HCT116 (cell line): ENCODE data around the gene DIPK1B. TPM values are rescaled to one million over a fixed set of nuclear protein-coding genes. Genes with fewer than 3 reads are reported as not detected.

Experiments used
- ATAC-seq: fragments of 200-7000 bp; cut with Tn5 transposase; 2 replicates; pipeline ENCODE4 v1.9.1; 2020; ENCODE audit warnings: mild to moderate bottlenecking, moderate library complexity
- BruUV-seq: library from RNA; stranded (reverse); fragments of 400-500 nt; replicated peaks from 2 replicates; lab custom pipeline; 2021; lab: Mats Ljungman, UMichigan
- CTCF ChIA-PET: fragments of 300-600 bp; sonication (Branson Sonifier 250); formaldehyde crosslinking; loops from one replicate; lab custom pipeline; 2021; ENCODE audit warnings: antibody characterized with exemption; lab: Charles Lee
- POLR2A ChIA-PET: fragments of 300-600, 350-600 bp; sonication (Branson Sonifier 250); formaldehyde crosslinking; loops from one replicate; lab custom pipeline; 2021; ENCODE audit warnings: antibody characterized with exemption; lab: Charles Lee
- RAD21 ChIA-PET, 2 experiments: fragments of 300-600 bp; sonication (Branson Sonifier 250); formaldehyde crosslinking; loops; one replicate each; lab custom pipeline; 2023; ENCODE audit warnings: low total read pairs in 2 of 2; ENCODE audit not compliant: uncharacterized antibody in 2 of 2, unreplicated experiment in 2 of 2, low non-redundant PET in 1 of 2; lab: Charles Lee
- DNase-seq: peaks from one replicate; pipeline ENCODE4 v3.0.0-alpha.2; 2010; ENCODE audit warnings: low read depth, low spot score
- H2AFZ ChIP-seq: fragments of 200-600 bp; shearing (Covaris generic), sonication (generic); 2 replicates; pipeline ENCODE4 v1.6.1; 2017; ENCODE audit warnings: low read depth, mixed run types, mixed read lengths, antibody characterized with exemption, low read length; ENCODE audit not compliant: poor library complexity, severe bottlenecking
- H3K27ac ChIP-seq: 2 replicates; pipeline ENCODE4 v1.5.1; 2012; ENCODE audit warnings: low read depth, low read length
- H3K27me3 ChIP-seq: fragments of 200-600 bp; sonication (generic); 2 replicates; pipeline ENCODE4 v1.6.1; 2016; ENCODE audit warnings: mixed run types, low read length, mixed read lengths; ENCODE audit not compliant: insufficient read depth
- H3K36me3 ChIP-seq, 2 experiments: fragments of 200-500 bp in 1 of 2; fragments of 200-600 bp in 1 of 2; sonication (Bioruptor generic) in 1 of 2; sonication (generic) in 1 of 2; 2 replicates each; pipeline versions ENCODE4 v1.5.1 to v1.6.1; 2014 to 2016; ENCODE audit warnings: low read length in 2 of 2, inconsistent platforms in 1 of 2, mixed read lengths in 1 of 2, mixed run types in 1 of 2; ENCODE audit not compliant: insufficient read depth in 2 of 2, control insufficient read depth in 1 of 2
- H3K4me1 ChIP-seq, 2 experiments: fragments of 200-600 bp in 1 of 2; sonication (generic) in 1 of 2; 2 replicates each; pipeline versions ENCODE4 v1.5.1 to v1.6.1; 2012 to 2017; ENCODE audit warnings: low read length in 2 of 2, inconsistent platforms in 1 of 2, mild to moderate bottlenecking in 1 of 2, mixed read lengths in 1 of 2, mixed run types in 1 of 2, moderate library complexity in 1 of 2; ENCODE audit not compliant: insufficient read depth in 2 of 2, control insufficient read depth in 1 of 2
- H3K4me2 ChIP-seq: fragments of 200-600 bp; sonication (generic); 2 replicates; pipeline ENCODE4 v1.6.1; 2017; ENCODE audit warnings: mixed run types, low read length, mixed read lengths
- H3K4me3 ChIP-seq, 2 experiments: fragments of 200-600 bp in 1 of 2; sonication (generic) in 1 of 2; replicated peaks in 1 of 2; 2 replicates each; pipeline ENCODE4 v1.5.1; 2011 to 2016; ENCODE audit warnings: low read length in 2 of 2, control low read depth in 1 of 2, low read depth in 1 of 2, mild to moderate bottlenecking in 1 of 2, mixed read lengths in 1 of 2, mixed run types in 1 of 2
- H3K79me2 ChIP-seq: fragments of 200-600 bp; sonication (generic); 2 replicates; pipeline ENCODE4 v1.6.1; 2017; ENCODE audit warnings: mild to moderate bottlenecking, mixed run types, low read length, moderate library complexity, mixed read lengths; ENCODE audit not compliant: insufficient read depth
- H3K9ac ChIP-seq: fragments of 200-600 bp; sonication (generic); 2 replicates; pipeline ENCODE4 v1.6.1; 2016; ENCODE audit warnings: low read length, mixed read lengths
- H3K9me2 ChIP-seq: fragments of 200-600 bp; sonication (generic), shearing (Covaris generic); 2 replicates; pipeline ENCODE4 v1.6.1; 2017; ENCODE audit warnings: mixed run types, mild to moderate bottlenecking, moderate library complexity; ENCODE audit not compliant: insufficient read depth
- H3K9me3 ChIP-seq, 2 experiments: fragments of 200-500 bp in 1 of 2; fragments of 200-600 bp in 1 of 2; sonication (Bioruptor generic) in 1 of 2; sonication (generic) in 1 of 2; 2 replicates each; pipeline ENCODE4 v1.6.1; 2014 to 2017; ENCODE audit warnings: low read length in 2 of 2, mixed read lengths in 2 of 2, inconsistent platforms in 1 of 2, low read depth in 1 of 2, mild to moderate bottlenecking in 1 of 2, mixed run types in 1 of 2, moderate library complexity in 1 of 2; ENCODE audit not compliant: control insufficient read depth in 1 of 2, insufficient read depth in 1 of 2
- H4K20me1 ChIP-seq: fragments of 200-600 bp; sonication (generic), shearing (Covaris generic); 2 replicates; pipeline ENCODE4 v1.6.1; 2017; ENCODE audit warnings: mixed run types, mild to moderate bottlenecking, moderate library complexity; ENCODE audit not compliant: insufficient read depth
- ATF3 ChIP-seq: IDR thresholded peaks from 2 replicates; pipeline ENCODE4 v1.6.1; 2012
- CBX3 ChIP-seq: IDR thresholded peaks from 2 replicates; pipeline ENCODE4 v1.6.1; 2012; ENCODE audit warnings: low read depth
- EZH2phosphoT487 ChIP-seq: fragments of 200-600 bp; IDR thresholded peaks from 2 replicates; pipeline ENCODE4 v1.6.1; 2018; ENCODE audit warnings: antibody characterized with exemption, borderline replicate concordance
- FOSL1 ChIP-seq: IDR thresholded peaks from 2 replicates; pipeline ENCODE4 v1.6.1; 2012; ENCODE audit warnings: low read depth
- MAX ChIP-seq: IDR thresholded peaks from 2 replicates; pipeline ENCODE4 v1.6.1; 2012
- POLR2AphosphoS5 ChIP-seq: IDR thresholded peaks from 2 replicates; pipeline ENCODE4 v1.6.1; 2011; ENCODE audit warnings: mild to moderate bottlenecking, low read depth, low read length, moderate library complexity
- RAD21 ChIP-seq: IDR thresholded peaks from 2 replicates; pipeline ENCODE4 v1.6.1; 2012; ENCODE audit warnings: low read depth, mild to moderate bottlenecking
- SIN3A ChIP-seq: IDR thresholded peaks from 2 replicates; pipeline ENCODE4 v1.6.1; 2012; ENCODE audit warnings: low read depth
- SP1 ChIP-seq: IDR thresholded peaks from 2 replicates; pipeline ENCODE4 v1.6.1; 2012; ENCODE audit warnings: low read depth
- SRF ChIP-seq: IDR thresholded peaks from 2 replicates; pipeline ENCODE4 v1.6.1; 2012; ENCODE audit warnings: low read depth
- ZNF274 ChIP-seq: fragments of 200-500 bp; sonication (Bioruptor generic); IDR thresholded peaks from 2 replicates; pipeline ENCODE4 v1.6.1; 2014; ENCODE audit warnings: mild to moderate bottlenecking, low read depth, low read length, inconsistent platforms
- intact Hi-C: fragments of 100-400 bp; cut with micrococcal nuclease; formaldehyde crosslinking; loops from 2 replicates; pipeline ENCODE4 v1.10.0; 2022
- total RNA-seq: library from RNA; stranded (reverse); gene quantifications from one replicate; pipeline ENCODE4 v1.2.1, GENCODE V29; 2021; ENCODE audit not compliant: unreplicated experiment
- TF ChIP-seq, protein P1 (sequence below): IDR thresholded peaks from 2 replicates; pipeline ENCODE4 v1.6.1; 2012; ENCODE audit warnings: low read depth
- TF ChIP-seq, protein P2 (sequence below): IDR thresholded peaks from 2 replicates; pipeline ENCODE4 v1.6.1; 2011; ENCODE audit warnings: mild to moderate bottlenecking, low read length, moderate library complexity; ENCODE audit not compliant: insufficient replicate concordance; ENCODE audit errors: extremely low read depth

Gene DIPK1B
- total RNA-seq, 1 experiment from 2014 or later: 15.6 TPM

DNA sequence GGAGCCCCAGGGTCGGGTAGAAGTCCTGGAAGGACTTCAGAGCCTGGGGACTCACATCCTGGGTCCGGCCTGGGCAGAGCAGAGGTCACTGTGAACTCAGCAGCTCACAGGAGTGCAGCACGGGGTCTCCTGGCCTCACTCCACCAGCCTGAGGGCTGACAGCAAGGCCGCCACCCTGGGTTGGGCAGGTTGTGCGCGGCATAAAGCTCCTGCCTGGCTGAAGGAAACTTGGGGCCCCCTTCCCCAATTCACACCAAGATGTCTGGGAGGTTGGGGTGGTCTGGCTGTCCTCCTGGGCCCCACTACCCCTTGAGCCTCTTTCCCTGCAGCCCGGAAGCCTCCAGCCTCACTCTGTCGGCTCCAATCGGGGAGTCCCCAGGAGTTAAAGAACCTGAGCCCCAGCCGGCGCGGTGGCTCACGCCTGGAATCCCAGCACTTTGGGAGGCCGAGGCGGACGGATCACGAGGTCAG lies 49.9 kb downstream of the DIPK1B start:
- no peak overlapping the region for H2AFZ ChIP-seq
- H3K4me3 ChIP-seq: no peak overlapping the region
- H3K9me2 ChIP-seq: no peaks in the 10 kb centered on the region
- DNase-seq (no peak), ATAC-seq (no peak)
- peaks cover 13 to 30% of the 10 kb centered on the region in 2 experiments; a peak in 3 of 4 replicates for H3K4me1 ChIP-seq
- no peak overlapping the region; the same call in 1 of the 2 replicates for H3K27ac ChIP-seq
- no peaks in the 10 kb centered on the region for H3K79me2 ChIP-seq
- TF ChIP-seq MAX (no peak), SIN3A (no peak), ATF3 (no peak), SRF (no peak), EZH2phosphoT487 (no peak), CBX3 (no peak), ZNF274 (no peak)
- ChIA-PET POLR2A (no interaction called here), CTCF (no interaction called here), RAD21 (no interaction called here)
- H3K9ac ChIP-seq: no peak overlapping the region
- H3K27me3 ChIP-seq: no peaks in the 10 kb centered on the region
- no peaks in the 10 kb centered on the region for H4K20me1 ChIP-seq
- no peak overlapping the region for H3K4me2 ChIP-seq
- no peaks in the 10 kb centered on the region for H3K36me3 ChIP-seq
- intact Hi-C loops: no loop called here
- no peaks in the 10 kb centered on the region for H3K9me3 ChIP-seq
- no TSS peak for BruUV-seq

DNA sequence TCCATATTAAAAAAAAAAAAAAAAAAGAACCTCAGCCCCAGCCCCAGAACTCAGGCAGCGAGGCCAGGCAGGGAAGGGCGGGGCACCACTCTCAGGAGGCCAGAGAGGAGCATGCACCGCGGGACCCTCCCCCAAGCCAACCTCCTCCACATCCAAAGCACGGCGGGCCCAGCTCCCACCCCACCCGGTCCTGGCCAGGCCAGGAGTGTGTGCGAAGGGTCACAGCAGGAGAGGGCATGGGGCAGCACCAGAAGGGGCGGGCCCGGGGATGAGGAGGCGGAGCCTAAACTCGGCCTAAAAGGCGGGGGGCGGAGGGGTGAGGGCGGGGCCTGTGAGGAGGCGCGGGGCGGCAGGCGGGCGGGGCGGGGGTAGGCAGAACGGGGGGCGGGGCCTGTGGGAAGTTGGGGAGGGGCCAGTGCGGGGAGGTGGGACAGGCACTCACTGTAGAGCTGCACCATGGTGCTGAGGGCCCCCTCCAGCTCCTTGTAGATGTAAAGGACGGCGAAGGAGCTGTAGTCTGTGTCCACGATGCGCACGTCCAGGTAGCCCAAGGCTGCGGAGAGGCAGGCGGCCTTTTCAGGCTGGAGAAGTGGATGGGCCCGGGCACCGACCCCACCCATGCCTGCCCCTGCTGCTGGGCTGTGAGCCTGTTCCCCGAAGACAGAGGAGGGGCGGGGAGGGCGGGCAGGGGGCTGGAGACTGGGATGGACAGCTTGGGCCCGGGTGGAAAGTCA lies 50.7 kb downstream of the DIPK1B start:
- Histone ChIP-seq H4K20me1 (no peaks in the 10 kb centered on the region), H3K79me2 (no peaks in the 10 kb centered on the region), H3K9ac (no peak overlapping the region), H3K4me3 (no peak overlapping the region), H3K4me1 (peaks cover 13 to 30% of the 10 kb centered on the region in 2 experiments; a peak in 3 of 4 replicates), H3K36me3 (no peaks in the 10 kb centered on the region), H3K27ac (no peak overlapping the region; the same call in 1 of the 2 replicates), H3K9me3 (no peaks in the 10 kb centered on the region), H3K4me2 (peak overlapping the region; percentile 56), H2AFZ (no peak overlapping the region), H3K9me2 (no peaks in the 10 kb centered on the region), H3K27me3 (no peaks in the 10 kb centered on the region)
- intact Hi-C loops: no loop called here
- ChIA-PET RAD21 (no interaction called here), CTCF (interaction anchor here (0.7 to 0.9 kb wide), 2 partner anchors 34 to 266 kb away, joined by 3 read pairs; no protein-coding TSS in a partner anchor), POLR2A (interaction anchor here (0.6 to 0.7 kb wide), 2 partner anchors 8 to 37 kb away, joined by 3 to 4 read pairs; no protein-coding TSS in a partner anchor)
- no TSS peak for BruUV-seq
- DNase-seq: peak; percentile 46
- peak; percentile 74 for ATAC-seq
- TF ChIP-seq, protein P1, sequence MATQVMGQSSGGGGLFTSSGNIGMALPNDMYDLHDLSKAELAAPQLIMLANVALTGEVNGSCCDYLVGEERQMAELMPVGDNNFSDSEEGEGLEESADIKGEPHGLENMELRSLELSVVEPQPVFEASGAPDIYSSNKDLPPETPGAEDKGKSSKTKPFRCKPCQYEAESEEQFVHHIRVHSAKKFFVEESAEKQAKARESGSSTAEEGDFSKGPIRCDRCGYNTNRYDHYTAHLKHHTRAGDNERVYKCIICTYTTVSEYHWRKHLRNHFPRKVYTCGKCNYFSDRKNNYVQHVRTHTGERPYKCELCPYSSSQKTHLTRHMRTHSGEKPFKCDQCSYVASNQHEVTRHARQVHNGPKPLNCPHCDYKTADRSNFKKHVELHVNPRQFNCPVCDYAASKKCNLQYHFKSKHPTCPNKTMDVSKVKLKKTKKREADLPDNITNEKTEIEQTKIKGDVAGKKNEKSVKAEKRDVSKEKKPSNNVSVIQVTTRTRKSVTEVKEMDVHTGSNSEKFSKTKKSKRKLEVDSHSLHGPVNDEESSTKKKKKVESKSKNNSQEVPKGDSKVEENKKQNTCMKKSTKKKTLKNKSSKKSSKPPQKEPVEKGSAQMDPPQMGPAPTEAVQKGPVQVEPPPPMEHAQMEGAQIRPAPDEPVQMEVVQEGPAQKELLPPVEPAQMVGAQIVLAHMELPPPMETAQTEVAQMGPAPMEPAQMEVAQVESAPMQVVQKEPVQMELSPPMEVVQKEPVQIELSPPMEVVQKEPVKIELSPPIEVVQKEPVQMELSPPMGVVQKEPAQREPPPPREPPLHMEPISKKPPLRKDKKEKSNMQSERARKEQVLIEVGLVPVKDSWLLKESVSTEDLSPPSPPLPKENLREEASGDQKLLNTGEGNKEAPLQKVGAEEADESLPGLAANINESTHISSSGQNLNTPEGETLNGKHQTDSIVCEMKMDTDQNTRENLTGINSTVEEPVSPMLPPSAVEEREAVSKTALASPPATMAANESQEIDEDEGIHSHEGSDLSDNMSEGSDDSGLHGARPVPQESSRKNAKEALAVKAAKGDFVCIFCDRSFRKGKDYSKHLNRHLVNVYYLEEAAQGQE: no peak
- TF ChIP-seq, protein P2, sequence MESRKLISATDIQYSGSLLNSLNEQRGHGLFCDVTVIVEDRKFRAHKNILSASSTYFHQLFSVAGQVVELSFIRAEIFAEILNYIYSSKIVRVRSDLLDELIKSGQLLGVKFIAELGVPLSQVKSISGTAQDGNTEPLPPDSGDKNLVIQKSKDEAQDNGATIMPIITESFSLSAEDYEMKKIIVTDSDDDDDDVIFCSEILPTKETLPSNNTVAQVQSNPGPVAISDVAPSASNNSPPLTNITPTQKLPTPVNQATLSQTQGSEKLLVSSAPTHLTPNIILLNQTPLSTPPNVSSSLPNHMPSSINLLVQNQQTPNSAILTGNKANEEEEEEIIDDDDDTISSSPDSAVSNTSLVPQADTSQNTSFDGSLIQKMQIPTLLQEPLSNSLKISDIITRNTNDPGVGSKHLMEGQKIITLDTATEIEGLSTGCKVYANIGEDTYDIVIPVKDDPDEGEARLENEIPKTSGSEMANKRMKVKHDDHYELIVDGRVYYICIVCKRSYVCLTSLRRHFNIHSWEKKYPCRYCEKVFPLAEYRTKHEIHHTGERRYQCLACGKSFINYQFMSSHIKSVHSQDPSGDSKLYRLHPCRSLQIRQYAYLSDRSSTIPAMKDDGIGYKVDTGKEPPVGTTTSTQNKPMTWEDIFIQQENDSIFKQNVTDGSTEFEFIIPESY: no peak
- TF ChIP-seq FOSL1: no peak
- TF ChIP-seq CBX3: no peak
- TF ChIP-seq SP1: no peak
- TF ChIP-seq POLR2AphosphoS5: no peak
- no peak for TF ChIP-seq SIN3A
- TF ChIP-seq RAD21: no peak
